ENCODE measurements around the gene ASPRV1. TPM values are rescaled to one million over a fixed set of nuclear protein-coding genes. Genes with fewer than 3 reads are reported as not detected.

ASPRV1 gene
- polyA plus RNA-seq, 3 donors: 0.25 to 0.52 (median 0.27) TPM

DNA sequence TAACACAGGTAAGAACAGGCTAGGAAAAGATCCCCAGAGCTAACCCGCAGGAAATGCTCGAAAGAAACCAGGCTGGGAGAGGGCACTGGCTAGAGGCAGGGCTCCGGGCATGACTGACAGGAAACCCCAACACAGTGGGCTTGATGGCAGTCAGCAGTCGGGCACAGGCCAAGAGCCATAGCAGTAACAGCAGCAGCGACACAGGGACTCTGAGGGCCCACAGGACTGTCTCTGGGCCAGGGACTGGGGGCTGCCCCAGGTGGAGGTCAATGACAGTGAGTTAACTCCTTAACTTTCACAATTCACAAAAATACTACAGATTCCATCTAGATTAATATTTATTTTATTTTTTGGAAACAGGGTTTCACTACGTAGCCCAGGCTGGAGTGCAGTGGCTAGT lies 37.3 kb upstream of the ASPRV1 start:
- H3K27ac ChIP-seq (ENCODE audit: low read depth in 1 of 2, low read length in 2 of 2): no peak overlapping the region
- no peaks in the 10 kb centered on the region for H3K79me2 ChIP-seq (ENCODE audit: insufficient read depth, low read length)
- no peak overlapping the region for H3K4me3 ChIP-seq (replicated peaks in 1 of 3; ENCODE audit: low read depth in 2 of 3, low read length in 3 of 3)
- H3K27me3 ChIP-seq (ENCODE audit: control insufficient read depth in 2 of 2, insufficient read depth in 2 of 2, low read length in 2 of 2): no peaks in the 10 kb centered on the region
- no peak overlapping the region for H3K9ac ChIP-seq (ENCODE audit: insufficient read depth, low read length, poor library complexity, severe bottlenecking)
- DNase-seq: no peak
- peaks cover 0 to 4% (median 3%) of the 10 kb centered on the region in 3 donors for H3K27me3 Mint-ChIP-seq (ENCODE audit: low read depth in 3 of 3)
- H3K9me3 Mint-ChIP-seq: peaks cover 0 to 1% (median 0%) of the 10 kb centered on the region in 7 donors
- H3K36me3 ChIP-seq (replicated peaks in 1 of 2; ENCODE audit: control insufficient read depth in 1 of 2, insufficient read depth in 2 of 2, low read length in 2 of 2): peaks cover under 1 to 6% of the 10 kb centered on the region in 2 donors
- H3K27ac Mint-ChIP-seq: peak overlapping the region in 1 of 7 donors; percentile 30
- H3K36me3 Mint-ChIP-seq: peaks cover 17 to 25% of the 10 kb centered on the region in 2 donors
- no peaks in the 10 kb centered on the region for H3K9me3 ChIP-seq (replicated peaks in 1 of 2; ENCODE audit: control insufficient read depth in 1 of 2, insufficient read depth in 1 of 2, low read length in 2 of 2)
- peaks cover 28% of the 10 kb centered on the region for H3K4me1 Mint-ChIP-seq
- H3K4me1 ChIP-seq (ENCODE audit: control insufficient read depth in 1 of 2, insufficient read depth in 2 of 2, low read length in 2 of 2): peaks cover 22 to 25% of the 10 kb centered on the region in 2 donors
- no peak overlapping the region for H3K4me2 ChIP-seq (replicated peaks; ENCODE audit: extremely low read depth, low read length, poor library complexity, severe bottlenecking)
- TF ChIP-seq, protein P1, sequence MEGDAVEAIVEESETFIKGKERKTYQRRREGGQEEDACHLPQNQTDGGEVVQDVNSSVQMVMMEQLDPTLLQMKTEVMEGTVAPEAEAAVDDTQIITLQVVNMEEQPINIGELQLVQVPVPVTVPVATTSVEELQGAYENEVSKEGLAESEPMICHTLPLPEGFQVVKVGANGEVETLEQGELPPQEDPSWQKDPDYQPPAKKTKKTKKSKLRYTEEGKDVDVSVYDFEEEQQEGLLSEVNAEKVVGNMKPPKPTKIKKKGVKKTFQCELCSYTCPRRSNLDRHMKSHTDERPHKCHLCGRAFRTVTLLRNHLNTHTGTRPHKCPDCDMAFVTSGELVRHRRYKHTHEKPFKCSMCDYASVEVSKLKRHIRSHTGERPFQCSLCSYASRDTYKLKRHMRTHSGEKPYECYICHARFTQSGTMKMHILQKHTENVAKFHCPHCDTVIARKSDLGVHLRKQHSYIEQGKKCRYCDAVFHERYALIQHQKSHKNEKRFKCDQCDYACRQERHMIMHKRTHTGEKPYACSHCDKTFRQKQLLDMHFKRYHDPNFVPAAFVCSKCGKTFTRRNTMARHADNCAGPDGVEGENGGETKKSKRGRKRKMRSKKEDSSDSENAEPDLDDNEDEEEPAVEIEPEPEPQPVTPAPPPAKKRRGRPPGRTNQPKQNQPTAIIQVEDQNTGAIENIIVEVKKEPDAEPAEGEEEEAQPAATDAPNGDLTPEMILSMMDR (IDR thresholded peaks at IDR 0.05): no peak
- WGBS (ENCODE audit: insufficient coverage): 90% methylated on average over 4 of the region's 6 CpGs
- H2AFZ ChIP-seq (ENCODE audit: insufficient read depth, low read depth, low read length, poor library complexity, severe bottlenecking): no peak overlapping the region
- intact Hi-C loops (cut with micrococcal nuclease): loop anchor here in 1 of 2 donors (10.0 kb wide), 1 partner anchor 56 kb away; no protein-coding TSS in a partner anchor
- H4K20me1 ChIP-seq (ENCODE audit: insufficient read depth, low read length): no peaks in the 10 kb centered on the region
- H3K4me3 Mint-ChIP-seq: no peak overlapping the region

GRCh38 chr2:69997015-69997830 lies 35.8 kb upstream of the ASPRV1 start:
- TF ChIP-seq, protein P1 (IDR thresholded peaks at IDR 0.05): no peak
- peak; percentile 84 to 93 (median 91) for DNase-seq
- Histone ChIP-seq H3K79me2 (ENCODE audit: insufficient read depth, low read length) (no peaks in the 10 kb centered on the region), H3K27ac (ENCODE audit: low read depth in 1 of 2, low read length in 2 of 2) (peak overlapping the region in 1 of 2 donors; percentile 34), H3K4me2 (replicated peaks; ENCODE audit: extremely low read depth, low read length, poor library complexity, severe bottlenecking) (no peak overlapping the region), H3K4me1 (ENCODE audit: control insufficient read depth in 1 of 2, insufficient read depth in 2 of 2, low read length in 2 of 2) (peaks cover 11 to 14% of the 10 kb centered on the region in 2 donors), H3K36me3 (replicated peaks in 1 of 2; ENCODE audit: control insufficient read depth in 1 of 2, insufficient read depth in 2 of 2, low read length in 2 of 2) (peaks cover 2 to 6% of the 10 kb centered on the region in 2 donors), H2AFZ (ENCODE audit: insufficient read depth, low read depth, low read length, poor library complexity, severe bottlenecking) (peak overlapping the region; percentile 33), H3K9ac (ENCODE audit: insufficient read depth, low read length, poor library complexity, severe bottlenecking) (peak overlapping the region; percentile 42), H4K20me1 (ENCODE audit: insufficient read depth, low read length) (no peaks in the 10 kb centered on the region), H3K4me3 (replicated peaks in 1 of 3; ENCODE audit: low read depth in 2 of 3, low read length in 3 of 3) (no peak overlapping the region), H3K9me3 (replicated peaks in 1 of 2; ENCODE audit: control insufficient read depth in 1 of 2, insufficient read depth in 1 of 2, low read length in 2 of 2) (no peaks in the 10 kb centered on the region), H3K27me3 (ENCODE audit: control insufficient read depth in 2 of 2, insufficient read depth in 2 of 2, low read length in 2 of 2) (no peaks in the 10 kb centered on the region)
- Mint-ChIP-seq H3K9me3 (peaks cover 0 to 1% (median 0%) of the 10 kb centered on the region in 7 donors), H3K4me3 (peak overlapping the region in 1 of 2 donors; percentile 39), H3K27me3 (ENCODE audit: low read depth in 3 of 3) (peaks cover 0 to 4% (median 3%) of the 10 kb centered on the region in 3 donors), H3K36me3 (peaks cover 15 to 24% of the 10 kb centered on the region in 2 donors), H3K4me1 (peaks cover 18% of the 10 kb centered on the region), H3K27ac (peak overlapping the region; percentile 65 to 83 (median 76))
- intact Hi-C loops (cut with micrococcal nuclease): loop anchor here in 1 of 2 donors (10.0 kb wide), 1 partner anchor 58 kb away; no protein-coding TSS in a partner anchor
- WGBS (ENCODE audit: insufficient coverage): 64% methylated on average over 8 of the region's 11 CpGs

Measured in CD14-positive monocyte (primary cell).